H9 (cell line): ENCODE measurements around the gene CLEC19A. TPM values are rescaled to one million over a fixed set of nuclear protein-coding genes. Genes with fewer than 3 reads are reported as not detected.
A peak's percentile ranks its signal among the peaks of the same experiment; 100 is the strongest.

Experiments
- DNase-seq: peaks from one replicate; pipeline ENCODE4 v3.0.0-alpha.2; 2017
- H2AFZ ChIP-seq: one replicate; pipeline ENCODE4 v1.6.1; 2013; ENCODE audit warnings: mild to moderate bottlenecking, low read length, control low read depth, moderate library complexity
- H2AK5ac ChIP-seq: 2 replicates; pipeline ENCODE4 v1.6.1; 2013; ENCODE audit warnings: low read length, control low read depth, mixed read lengths; ENCODE audit not compliant: insufficient read length
- H2BK120ac ChIP-seq: one replicate; pipeline ENCODE4 v1.6.1; 2013; ENCODE audit warnings: low read depth, mild to moderate bottlenecking, low read length, control low read depth, inconsistent platforms; ENCODE audit not compliant: poor library complexity, severe bottlenecking
- H2BK12ac ChIP-seq: 2 replicates; pipeline ENCODE4 v1.6.1; 2013; ENCODE audit warnings: low read length, control low read depth, mixed read lengths, low read depth; ENCODE audit not compliant: insufficient read length
- H2BK15ac ChIP-seq: 2 replicates; pipeline ENCODE4 v1.6.1; 2013; ENCODE audit warnings: low read depth, low read length, control low read depth
- H2BK20ac ChIP-seq: one replicate; pipeline ENCODE4 v1.6.1; 2013; ENCODE audit warnings: low read depth, mild to moderate bottlenecking, low read length, control low read depth, inconsistent platforms; ENCODE audit not compliant: poor library complexity, severe bottlenecking
- H2BK5ac ChIP-seq: 2 replicates; pipeline ENCODE4 v1.6.1; 2013; ENCODE audit warnings: low read length, control low read depth, mixed read lengths; ENCODE audit not compliant: insufficient read length
- H3K14ac ChIP-seq: 2 replicates; pipeline ENCODE4 v1.6.1; 2013; ENCODE audit warnings: low read length, control low read depth; ENCODE audit not compliant: insufficient read depth
- H3K18ac ChIP-seq: 2 replicates; pipeline ENCODE4 v1.6.1; 2013; ENCODE audit warnings: low read depth, mild to moderate bottlenecking, mixed read lengths, low read length, control low read depth; ENCODE audit not compliant: insufficient read length
- H3K23ac ChIP-seq: 2 replicates; pipeline ENCODE4 v1.6.1; 2013; ENCODE audit warnings: low read length, control low read depth, mixed read lengths, low read depth; ENCODE audit not compliant: insufficient read length
- H3K23me2 ChIP-seq: 2 replicates; pipeline ENCODE4 v1.6.1; 2013; ENCODE audit warnings: low read depth, mild to moderate bottlenecking, mixed read lengths, low read length, control low read depth; ENCODE audit not compliant: insufficient read length, poor library complexity, severe bottlenecking
- H3K27ac ChIP-seq: 2 replicates; pipeline ENCODE4 v1.5.1; 2013; ENCODE audit warnings: low read length, control low read depth, mixed read lengths, low read depth; ENCODE audit not compliant: insufficient read length
- H3K27me3 ChIP-seq: 2 replicates; pipeline ENCODE4 v1.6.1; 2013; ENCODE audit warnings: low read length, control low read depth, inconsistent platforms; ENCODE audit not compliant: insufficient read depth
- H3K4ac ChIP-seq: 2 replicates; pipeline ENCODE4 v1.6.1; 2013; ENCODE audit warnings: low read depth, mild to moderate bottlenecking, control low read depth, inconsistent platforms, low read length, moderate library complexity
- H3K4me1 ChIP-seq: 2 replicates; pipeline ENCODE4 v1.6.1; 2013; ENCODE audit warnings: low read length, control low read depth, inconsistent platforms; ENCODE audit not compliant: insufficient read depth
- H3K4me2 ChIP-seq: 2 replicates; pipeline ENCODE4 v1.6.1; 2013; ENCODE audit warnings: low read length, control low read depth, mixed read lengths; ENCODE audit not compliant: insufficient read length, insufficient read depth
- H3K56ac ChIP-seq: 2 replicates; pipeline ENCODE4 v1.6.1; 2013; ENCODE audit warnings: low read depth, mild to moderate bottlenecking, mixed read lengths, low read length, control low read depth; ENCODE audit not compliant: insufficient read length
- H3K79me1 ChIP-seq: 2 replicates; pipeline ENCODE4 v1.6.1; 2013; ENCODE audit warnings: low read depth, mild to moderate bottlenecking, moderate library complexity, low read length, control low read depth, inconsistent platforms; ENCODE audit not compliant: insufficient read depth, poor library complexity, severe bottlenecking
- H3K79me2 ChIP-seq: 2 replicates; pipeline ENCODE4 v1.6.1; 2013; ENCODE audit warnings: low read length, control low read depth, inconsistent platforms; ENCODE audit not compliant: insufficient read depth
- H3K9ac ChIP-seq: 2 replicates; pipeline ENCODE4 v1.6.1; 2013; ENCODE audit warnings: low read length, control low read depth, mixed read lengths; ENCODE audit not compliant: insufficient read length; ENCODE audit errors: extremely low read depth
- H3K9me3 ChIP-seq: one replicate; pipeline ENCODE4 v1.6.1; 2013; ENCODE audit warnings: low read depth, low read length, inconsistent platforms; ENCODE audit not compliant: control insufficient read depth
- H3T11ph ChIP-seq: one replicate; pipeline ENCODE4 v1.6.1; 2013; ENCODE audit warnings: mild to moderate bottlenecking, low read length, control low read depth, inconsistent platforms
- H4K20me1 ChIP-seq: one replicate; pipeline ENCODE4 v1.6.1; 2013; ENCODE audit not compliant: control insufficient read depth, insufficient read length, insufficient read depth
- H4K5ac ChIP-seq: 2 replicates; pipeline ENCODE4 v1.6.1; 2013; ENCODE audit warnings: low read depth, mild to moderate bottlenecking, mixed read lengths, low read length, control low read depth; ENCODE audit not compliant: insufficient read length
- H4K8ac ChIP-seq: replicated peaks from 2 replicates; pipeline ENCODE4 v1.6.1; 2013; ENCODE audit warnings: low read length, control low read depth, mixed read lengths, low read depth; ENCODE audit not compliant: insufficient read length
- H4K91ac ChIP-seq: 2 replicates; pipeline ENCODE4 v1.6.1; 2013; ENCODE audit warnings: low read depth, mild to moderate bottlenecking, moderate library complexity, mixed read lengths, low read length, control low read depth; ENCODE audit not compliant: insufficient read length
- H3K27ac Mint-ChIP-seq, 3 experiments: 2 replicates in 2 of 3; 3 replicates in 1 of 3; pipeline ENCODE4 v1.8.0; 2020 to 2021; ENCODE audit warnings: mixed read lengths in 3 of 3, mild to moderate bottlenecking in 1 of 3, moderate library complexity in 1 of 3
- H3K27me3 Mint-ChIP-seq: 2 replicates; pipeline ENCODE4 v1.8.0; 2021; ENCODE audit warnings: low read depth, mild to moderate bottlenecking, moderate library complexity, mixed read lengths
- H3K36me3 Mint-ChIP-seq, 3 experiments: 2 replicates in 2 of 3; 3 replicates in 1 of 3; pipeline ENCODE4 v1.8.0; 2020 to 2021; ENCODE audit warnings: low read depth in 3 of 3, mixed read lengths in 3 of 3; ENCODE audit not compliant: insufficient read depth in 1 of 3
- H3K4me1 Mint-ChIP-seq, 2 experiments: 2 replicates each; pipeline ENCODE4 v1.8.0; 2020; ENCODE audit warnings: mixed read lengths in 2 of 2
- H3K4me3 Mint-ChIP-seq, 2 experiments: 2 replicates in 1 of 2; 3 replicates in 1 of 2; pipeline ENCODE4 v1.8.0; 2020 to 2021; ENCODE audit warnings: mild to moderate bottlenecking in 2 of 2, mixed read lengths in 2 of 2, moderate library complexity in 1 of 2
- H3K9me3 Mint-ChIP-seq, 2 experiments: 2 replicates in 1 of 2; 3 replicates in 1 of 2; pipeline ENCODE4 v1.8.0; 2020; ENCODE audit warnings: mild to moderate bottlenecking in 2 of 2, mixed read lengths in 2 of 2, moderate library complexity in 1 of 2
- WGBS: extraction: QIAGEN DNeasy Blood & Tissue Kit; methylation state at CpG from one replicate; pipeline ENCODE4 v1.1.7; 2013; ENCODE audit warnings: missing lambda C conversion rate, low lambda C conversion rate, mixed read lengths; ENCODE audit not compliant: insufficient read length; ENCODE audit errors: extremely low coverage; 5-methylcytosine and 5-hydroxymethylcytosine counted together
- total RNA-seq: library from RNA; stranded (reverse); gene quantifications from 2 replicates; pipeline ENCODE4 v1.2.1, GENCODE V29; 2021
- TF ChIP-seq, protein P1 (sequence below): fragments of 200-600 bp; sonication (generic); conservative IDR thresholded peaks from 3 replicates; pipeline ENCODE4 v1.8.0; 2021; ENCODE audit warnings: antibody characterized with exemption, mild to moderate bottlenecking

CLEC19A gene
- total RNA-seq, 1 experiment from 2014 or later: not detected

DNA sequence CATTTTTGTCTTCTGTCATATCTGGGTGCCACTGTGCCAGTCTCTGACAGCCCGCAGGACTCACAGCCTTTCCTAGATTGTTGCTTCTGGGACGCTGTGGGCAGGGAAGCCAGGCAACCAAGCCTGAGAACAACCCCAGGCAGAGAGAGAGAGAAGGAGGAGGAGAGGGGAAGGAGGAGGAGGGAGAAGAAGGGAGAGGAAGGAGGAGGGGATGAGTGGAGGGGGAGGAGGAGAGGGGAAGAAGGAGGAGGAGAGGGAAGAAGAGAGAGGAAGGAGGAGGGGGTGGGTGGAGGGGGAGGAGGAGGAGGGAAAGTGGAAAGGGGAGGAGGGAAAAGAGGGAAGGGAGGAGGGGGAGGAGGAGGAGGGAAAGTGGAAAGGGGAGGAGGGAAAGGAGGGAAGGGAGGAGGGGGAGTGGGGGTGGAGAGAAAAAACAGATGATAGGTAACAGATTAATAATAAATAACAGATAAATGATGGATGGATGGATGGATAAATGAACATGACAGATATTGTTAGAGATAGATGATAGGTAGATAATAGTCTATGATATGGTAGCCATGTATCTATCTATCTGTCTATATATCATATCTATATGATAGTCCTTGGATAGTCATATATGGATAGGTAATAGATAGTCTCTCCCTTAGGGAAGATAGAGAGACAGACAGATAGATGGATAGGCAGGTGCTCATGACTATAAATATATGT, 29.3 kb downstream of the CLEC19A start:
- Histone ChIP-seq H3K79me1 (no peaks in the 10 kb centered on the region), H3K4me2 (no peak overlapping the region), H2AFZ (no peak overlapping the region), H2BK5ac (no peak overlapping the region), H2BK12ac (peak overlapping the region; percentile 57), H3K79me2 (no peaks in the 10 kb centered on the region), H3K18ac (no peak overlapping the region), H4K20me1 (no peaks in the 10 kb centered on the region), H3K23ac (no peak overlapping the region), H3K9ac (no peak overlapping the region), H3K27ac (no peak overlapping the region), H3K27me3 (no peaks in the 10 kb centered on the region), H3T11ph (no peak overlapping the region), H3K23me2 (no peaks in the 10 kb centered on the region), H2BK15ac (no peak overlapping the region), H3K14ac (no peak overlapping the region), H2BK20ac (no peak overlapping the region), H2BK120ac (no peak overlapping the region), H3K56ac (no peak overlapping the region), H3K4me1 (peaks cover 10% of the 10 kb centered on the region; the same call in 1 of the 2 replicates), H3K9me3 (peaks cover 7% of the 10 kb centered on the region), H4K91ac (no peak overlapping the region), H4K5ac (no peak overlapping the region), H3K4ac (no peak overlapping the region), H2AK5ac (no peak overlapping the region), H4K8ac (no peak overlapping the region)
- H3K27me3 Mint-ChIP-seq: no peaks in the 10 kb centered on the region; the same call in 1 of the 2 replicates
- peaks cover 2 to 16% (median 9%) of the 10 kb centered on the region in 3 experiments; a peak in 6 of 7 replicates for H3K36me3 Mint-ChIP-seq
- no peak for DNase-seq
- WGBS: no CpG with 5 or more reads among the region's 2 CpGs
- H3K4me3 Mint-ChIP-seq: no peak overlapping the region
- peaks cover 12% of the 10 kb centered on the region in 2 experiments for H3K9me3 Mint-ChIP-seq
- H3K27ac Mint-ChIP-seq: 0 out of 7 replicates have a peak overlapping the region, but pooled peaks of 1 of the 3 experiments have one; percentile 55
- H3K4me1 Mint-ChIP-seq: peaks cover 26 to 39% of the 10 kb centered on the region in 2 experiments
- TF ChIP-seq, protein P1, sequence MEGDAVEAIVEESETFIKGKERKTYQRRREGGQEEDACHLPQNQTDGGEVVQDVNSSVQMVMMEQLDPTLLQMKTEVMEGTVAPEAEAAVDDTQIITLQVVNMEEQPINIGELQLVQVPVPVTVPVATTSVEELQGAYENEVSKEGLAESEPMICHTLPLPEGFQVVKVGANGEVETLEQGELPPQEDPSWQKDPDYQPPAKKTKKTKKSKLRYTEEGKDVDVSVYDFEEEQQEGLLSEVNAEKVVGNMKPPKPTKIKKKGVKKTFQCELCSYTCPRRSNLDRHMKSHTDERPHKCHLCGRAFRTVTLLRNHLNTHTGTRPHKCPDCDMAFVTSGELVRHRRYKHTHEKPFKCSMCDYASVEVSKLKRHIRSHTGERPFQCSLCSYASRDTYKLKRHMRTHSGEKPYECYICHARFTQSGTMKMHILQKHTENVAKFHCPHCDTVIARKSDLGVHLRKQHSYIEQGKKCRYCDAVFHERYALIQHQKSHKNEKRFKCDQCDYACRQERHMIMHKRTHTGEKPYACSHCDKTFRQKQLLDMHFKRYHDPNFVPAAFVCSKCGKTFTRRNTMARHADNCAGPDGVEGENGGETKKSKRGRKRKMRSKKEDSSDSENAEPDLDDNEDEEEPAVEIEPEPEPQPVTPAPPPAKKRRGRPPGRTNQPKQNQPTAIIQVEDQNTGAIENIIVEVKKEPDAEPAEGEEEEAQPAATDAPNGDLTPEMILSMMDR: no peak
